HUES48 (cell line): ENCODE data around the gene USP34.
A peak's percentile ranks its signal among the peaks of the same experiment; 100 is the strongest.

Experiments used
- H3K27ac ChIP-seq: one replicate; pipeline ENCODE4 v1.7.0; 2013; ENCODE audit warnings: low read depth, low read length, inconsistent platforms
- H3K27me3 ChIP-seq: 2 replicates; pipeline ENCODE4 v1.6.1; 2013; ENCODE audit warnings: mild to moderate bottlenecking, low read length; ENCODE audit not compliant: control insufficient read depth, insufficient read depth
- H3K36me3 ChIP-seq: 2 replicates; pipeline ENCODE4 v1.6.1; 2013; ENCODE audit warnings: low read length; ENCODE audit not compliant: control insufficient read depth, insufficient read depth
- H3K4me1 ChIP-seq: 2 replicates; pipeline ENCODE4 v1.6.1; 2013; ENCODE audit warnings: mild to moderate bottlenecking, low read length; ENCODE audit not compliant: control insufficient read depth, insufficient read depth
- H3K4me3 ChIP-seq: 2 replicates; pipeline ENCODE4 v1.5.1; 2013; ENCODE audit warnings: mild to moderate bottlenecking, low read depth, low read length
- H3K9ac ChIP-seq: 2 replicates; pipeline ENCODE4 v1.6.1; 2013; ENCODE audit warnings: mild to moderate bottlenecking, low read depth, low read length, moderate library complexity
- H3K9me3 ChIP-seq: 2 replicates; pipeline ENCODE4 v1.6.1; 2013; ENCODE audit warnings: low read length; ENCODE audit not compliant: control insufficient read depth, insufficient read depth

The USP34 gene

GRCh38 chr2:61181382-61182058, 289.4 kb downstream of the USP34 start:
- Histone ChIP-seq H3K4me1 (peaks cover 19% of the 10 kb centered on the region), H3K9me3 (no peaks in the 10 kb centered on the region), H3K9ac (no peak overlapping the region), H3K27ac (no peak overlapping the region), H3K36me3 (peaks cover 72% of the 10 kb centered on the region), H3K4me3 (no peak overlapping the region), H3K27me3 (peaks cover 2% of the 10 kb centered on the region)

- H3K4me3 ChIP-seq = no peak overlapping the region
- H3K27me3 ChIP-seq = peaks cover 8% of the 10 kb centered on the region
- peaks cover 64% of the 10 kb centered on the region for H3K36me3 ChIP-seq
- no peaks in the 10 kb centered on the region for H3K9me3 ChIP-seq
- no peak overlapping the region for H3K27ac ChIP-seq
- no peak overlapping the region for H3K9ac ChIP-seq
- H3K4me1 ChIP-seq = peaks cover 23% of the 10 kb centered on the region
These were observed 290.2 kb downstream of the USP34 start for GRCh38 chr2:61180686-61181085.

- peaks cover 16% of the 10 kb centered on the region for H3K4me1 ChIP-seq
These were observed 290.9 kb downstream of the USP34 start for GRCh38 chr2:61179701-61180639.

GRCh38 chr2:61178603-61179545, 292.0 kb downstream of the USP34 start:
- peaks cover 46% of the 10 kb centered on the region for H3K36me3 ChIP-seq
- H3K9me3 ChIP-seq = no peaks in the 10 kb centered on the region
- H3K9ac ChIP-seq = no peak overlapping the region
- H3K4me1 ChIP-seq = peaks cover 13% of the 10 kb centered on the region
- H3K27me3 ChIP-seq = peaks cover 16% of the 10 kb centered on the region
- H3K4me3 ChIP-seq = no peak overlapping the region
- H3K27ac ChIP-seq = no peak overlapping the region

More at GRCh38 chr2:61179701-61180639, 290.9 kb downstream of the USP34 start:
- Histone ChIP-seq H3K36me3 (peaks cover 56% of the 10 kb centered on the region), H3K9ac (no peak overlapping the region), H3K9me3 (no peaks in the 10 kb centered on the region), H3K4me3 (no peak overlapping the region), H3K27ac (no peak overlapping the region), H3K27me3 (peaks cover 12% of the 10 kb centered on the region)

- Histone ChIP-seq H3K27me3 (peaks cover 16% of the 10 kb centered on the region), H3K27ac (peak overlapping the region; percentile 88), H3K9me3 (no peaks in the 10 kb centered on the region), H3K4me3 (peak overlapping the region; percentile 76), H3K9ac (peak overlapping the region; percentile 85), H3K36me3 (peaks cover 36% of the 10 kb centered on the region), H3K4me1 (peaks cover 13% of the 10 kb centered on the region)
These were observed 292.9 kb downstream of the USP34 start for GRCh38 chr2:61177727-61178549.

- Histone ChIP-seq H3K36me3 (peaks cover 28% of the 10 kb centered on the region), H3K27me3 (peaks cover 16% of the 10 kb centered on the region), H3K27ac (peak overlapping the region; percentile 88), H3K4me3 (peak overlapping the region; percentile 88), H3K9me3 (no peaks in the 10 kb centered on the region), H3K9ac (peak overlapping the region; percentile 93), H3K4me1 (peaks cover 13% of the 10 kb centered on the region)
These were observed 293.8 kb downstream of the USP34 start for GRCh38 chr2:61176755-61177726.

- Histone ChIP-seq H3K9me3 (no peaks in the 10 kb centered on the region), H3K4me1 (peaks cover 13% of the 10 kb centered on the region), H3K36me3 (peaks cover 8% of the 10 kb centered on the region), H3K27me3 (peaks cover 16% of the 10 kb centered on the region), H3K27ac (no peak overlapping the region), H3K9ac (no peak overlapping the region), H3K4me3 (no peak overlapping the region)
These were observed 295.9 kb downstream of the USP34 start for GRCh38 chr2:61175036-61175435.

- Histone ChIP-seq H3K4me1 (peaks cover 9% of the 10 kb centered on the region), H3K9me3 (no peaks in the 10 kb centered on the region), H3K4me3 (no peak overlapping the region), H3K36me3 (no peaks in the 10 kb centered on the region), H3K9ac (no peak overlapping the region), H3K27ac (no peak overlapping the region), H3K27me3 (peaks cover 16% of the 10 kb centered on the region)
These were observed 297.8 kb downstream of the USP34 start for GRCh38 chr2:61173116-61173515.

- H3K27ac ChIP-seq = no peak overlapping the region
- H3K4me1 ChIP-seq = peaks cover 7% of the 10 kb centered on the region; the same call in 1 of the 2 replicates
- H3K36me3 ChIP-seq = no peaks in the 10 kb centered on the region
- no peaks in the 10 kb centered on the region for H3K9me3 ChIP-seq
- peaks cover 16% of the 10 kb centered on the region for H3K27me3 ChIP-seq
- H3K4me3 ChIP-seq = no peak overlapping the region
- no peak overlapping the region for H3K9ac ChIP-seq
These were observed 298.2 kb downstream of the USP34 start for GRCh38 chr2:61172671-61173070.
